Measurements from ENCODE around the gene NEUROD2.

The NEUROD2 gene

DNA sequence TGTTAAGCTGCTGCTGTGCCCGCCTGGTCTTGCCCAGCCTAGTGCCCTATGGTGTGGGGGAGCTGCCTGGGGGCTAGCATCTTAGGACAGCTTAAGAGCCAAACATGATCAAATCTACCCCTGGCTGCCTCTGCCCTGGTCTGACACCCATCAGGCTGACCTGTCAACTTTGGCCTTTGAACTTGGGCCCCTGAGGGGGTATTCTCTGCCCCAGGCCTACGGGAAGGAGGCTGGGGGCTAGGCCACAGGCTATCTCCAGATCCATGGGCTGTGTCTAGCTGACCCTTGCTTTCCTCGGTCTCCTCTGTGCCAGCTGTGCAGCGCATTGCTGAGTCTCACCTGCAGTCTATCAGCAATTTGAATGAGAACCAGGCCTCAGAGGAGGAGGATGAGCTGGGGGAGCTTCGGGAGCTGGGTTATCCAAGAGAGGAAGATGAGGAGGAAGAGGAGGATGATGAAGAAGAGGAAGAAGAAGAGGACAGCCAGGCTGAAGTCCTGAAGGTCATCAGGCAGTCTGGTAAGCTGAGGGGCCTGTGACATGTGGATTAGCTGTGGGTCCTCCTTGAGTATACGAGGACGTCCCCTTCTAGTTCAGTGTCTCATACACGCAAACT, 26.0 kb upstream of the NEUROD2 start:
- Histone ChIP-seq H3K9me3 (ENCODE audit: control insufficient read depth, insufficient read depth, low read length) (no peaks in the 10 kb centered on the region), H3K27me3 (ENCODE audit: control insufficient read depth, low read length) (no peaks in the 10 kb centered on the region), H4K20me1 (ENCODE audit: control insufficient read depth, insufficient read depth, low read depth, low read length) (no peaks in the 10 kb centered on the region), H3K9me2 (replicated peaks; ENCODE audit: control insufficient read depth, low read length) (no peaks in the 10 kb centered on the region), H3K4me1 (ENCODE audit: control insufficient read depth, low read length) (peaks cover 28% of the 10 kb centered on the region), H3K4me2 (ENCODE audit: low read length) (no peak overlapping the region), H3K27ac (ENCODE audit: low read depth, low read length) (no peak overlapping the region), H3K79me2 (ENCODE audit: control insufficient read depth, low read length) (peaks cover 18% of the 10 kb centered on the region), H3K4me3 (ENCODE audit: low read length) (no peak overlapping the region), H3K36me3 (ENCODE audit: control insufficient read depth, low read length) (peaks cover 5% of the 10 kb centered on the region; the same call in 1 of the 2 replicates), H3F3A (ENCODE audit: control insufficient read depth, insufficient read depth) (no peaks in the 10 kb centered on the region)
- TF ChIP-seq EZH2phosphoT487 (IDR thresholded peaks at IDR 0.05; ENCODE audit: borderline replicate concordance, low read length), result no peak
- TF ChIP-seq, protein P1, sequence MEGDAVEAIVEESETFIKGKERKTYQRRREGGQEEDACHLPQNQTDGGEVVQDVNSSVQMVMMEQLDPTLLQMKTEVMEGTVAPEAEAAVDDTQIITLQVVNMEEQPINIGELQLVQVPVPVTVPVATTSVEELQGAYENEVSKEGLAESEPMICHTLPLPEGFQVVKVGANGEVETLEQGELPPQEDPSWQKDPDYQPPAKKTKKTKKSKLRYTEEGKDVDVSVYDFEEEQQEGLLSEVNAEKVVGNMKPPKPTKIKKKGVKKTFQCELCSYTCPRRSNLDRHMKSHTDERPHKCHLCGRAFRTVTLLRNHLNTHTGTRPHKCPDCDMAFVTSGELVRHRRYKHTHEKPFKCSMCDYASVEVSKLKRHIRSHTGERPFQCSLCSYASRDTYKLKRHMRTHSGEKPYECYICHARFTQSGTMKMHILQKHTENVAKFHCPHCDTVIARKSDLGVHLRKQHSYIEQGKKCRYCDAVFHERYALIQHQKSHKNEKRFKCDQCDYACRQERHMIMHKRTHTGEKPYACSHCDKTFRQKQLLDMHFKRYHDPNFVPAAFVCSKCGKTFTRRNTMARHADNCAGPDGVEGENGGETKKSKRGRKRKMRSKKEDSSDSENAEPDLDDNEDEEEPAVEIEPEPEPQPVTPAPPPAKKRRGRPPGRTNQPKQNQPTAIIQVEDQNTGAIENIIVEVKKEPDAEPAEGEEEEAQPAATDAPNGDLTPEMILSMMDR (IDR thresholded peaks at IDR 0.05; ENCODE audit: low read depth, low read length, poor library complexity, severe bottlenecking), result no peak

DNA sequence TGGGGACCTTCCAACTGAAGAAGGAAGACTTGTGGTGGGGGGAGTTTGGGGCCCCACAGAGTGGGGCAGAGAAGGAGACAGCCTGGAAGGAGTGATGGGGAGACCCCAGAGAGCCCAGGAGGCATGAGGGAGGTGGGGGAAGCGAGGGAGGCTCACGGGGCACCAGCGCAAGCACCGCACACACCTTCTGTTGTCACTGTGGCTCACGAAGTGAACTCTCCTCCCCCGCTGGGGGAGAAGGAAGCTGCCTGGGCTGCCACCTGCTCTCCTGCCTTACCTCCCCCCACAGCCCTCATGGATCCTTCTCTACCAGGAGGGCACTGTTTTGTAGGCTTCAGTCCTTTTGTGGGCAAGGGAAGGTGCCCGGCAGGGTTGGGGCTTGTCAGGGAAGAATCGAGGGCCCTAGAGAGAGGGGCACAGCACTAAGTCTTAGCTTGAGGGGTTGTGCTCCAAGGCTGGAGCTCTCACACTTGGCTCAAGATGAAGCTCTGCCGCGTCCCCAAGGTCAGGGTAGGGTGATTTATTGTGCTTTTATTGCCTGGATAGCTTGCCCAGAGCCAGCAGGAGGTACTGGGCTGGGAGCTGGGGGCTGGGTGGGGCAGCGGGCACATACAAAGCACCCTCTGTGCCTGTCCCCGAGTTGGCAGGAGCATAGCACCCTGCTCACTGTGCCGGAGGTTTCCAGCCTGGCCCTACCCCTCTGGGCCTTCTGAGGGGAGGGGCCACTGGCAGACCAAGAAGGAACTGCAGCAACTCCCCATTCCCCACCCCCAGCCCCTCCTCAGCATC, 24.6 kb upstream of the NEUROD2 start:
- Histone ChIP-seq H3K4me2 (ENCODE audit: low read length) (no peak overlapping the region), H3K4me3 (ENCODE audit: low read length) (no peak overlapping the region), H4K20me1 (ENCODE audit: control insufficient read depth, insufficient read depth, low read depth, low read length) (no peaks in the 10 kb centered on the region), H3F3A (ENCODE audit: control insufficient read depth, insufficient read depth) (no peaks in the 10 kb centered on the region), H3K27me3 (ENCODE audit: control insufficient read depth, low read length) (no peaks in the 10 kb centered on the region), H3K9me3 (ENCODE audit: control insufficient read depth, insufficient read depth, low read length) (no peaks in the 10 kb centered on the region), H3K9me2 (replicated peaks; ENCODE audit: control insufficient read depth, low read length) (no peaks in the 10 kb centered on the region), H3K36me3 (ENCODE audit: control insufficient read depth, low read length) (no peaks in the 10 kb centered on the region), H3K4me1 (ENCODE audit: control insufficient read depth, low read length) (peaks cover 17% of the 10 kb centered on the region), H3K27ac (ENCODE audit: low read depth, low read length) (no peak overlapping the region), H3K79me2 (ENCODE audit: control insufficient read depth, low read length) (peaks cover 5% of the 10 kb centered on the region)
- TF ChIP-seq EZH2phosphoT487 (IDR thresholded peaks at IDR 0.05; ENCODE audit: borderline replicate concordance, low read length), result no peak
- TF ChIP-seq, protein P1 (IDR thresholded peaks at IDR 0.05; ENCODE audit: low read depth, low read length, poor library complexity, severe bottlenecking), result no peak

DNA sequence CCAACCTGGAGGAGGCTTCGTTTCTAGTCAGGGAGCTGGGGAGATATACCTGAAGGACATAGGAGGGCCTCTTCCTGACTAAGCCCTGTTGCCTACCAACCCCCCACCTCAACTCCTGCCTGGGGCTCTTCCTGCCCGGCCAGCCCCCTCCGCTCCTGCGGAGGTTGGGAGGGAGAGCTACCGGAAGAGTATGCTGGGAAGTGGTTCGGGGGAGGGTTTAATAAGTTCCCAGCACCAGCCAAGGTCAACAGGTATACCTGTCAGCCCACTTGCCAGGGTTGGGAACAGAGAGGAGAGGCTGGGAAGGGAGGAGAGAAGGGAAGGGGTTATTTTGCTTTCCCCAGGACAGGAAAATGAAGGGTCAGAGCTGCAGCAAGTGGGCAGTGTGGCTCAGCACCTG, 23.7 kb upstream of the NEUROD2 start:
- Histone ChIP-seq H3K79me2 (ENCODE audit: control insufficient read depth, low read length) (0 out of 2 replicates have a peak, but pooled peaks cover 2% of the 10 kb centered on the region), H3K9me3 (ENCODE audit: control insufficient read depth, insufficient read depth, low read length) (no peaks in the 10 kb centered on the region), H3K27me3 (ENCODE audit: control insufficient read depth, low read length) (peaks cover 6% of the 10 kb centered on the region), H4K20me1 (ENCODE audit: control insufficient read depth, insufficient read depth, low read depth, low read length) (no peaks in the 10 kb centered on the region), H3K4me1 (ENCODE audit: control insufficient read depth, low read length) (peaks cover 14% of the 10 kb centered on the region), H3K36me3 (ENCODE audit: control insufficient read depth, low read length) (no peaks in the 10 kb centered on the region), H3K27ac (ENCODE audit: low read depth, low read length) (no peak overlapping the region), H3K9me2 (replicated peaks; ENCODE audit: control insufficient read depth, low read length) (no peaks in the 10 kb centered on the region), H3K4me3 (ENCODE audit: low read length) (no peak overlapping the region), H3F3A (ENCODE audit: control insufficient read depth, insufficient read depth) (no peaks in the 10 kb centered on the region), H3K4me2 (ENCODE audit: low read length) (no peak overlapping the region)
- TF ChIP-seq EZH2phosphoT487 (IDR thresholded peaks at IDR 0.05; ENCODE audit: borderline replicate concordance, low read length), result no peak
- TF ChIP-seq, protein P1 (IDR thresholded peaks at IDR 0.05; ENCODE audit: low read depth, low read length, poor library complexity, severe bottlenecking), result no peak

All from DOHH2 (cell line).